Embryonic facial prominence (tissue), 1 donor: ENCODE data around the gene ZCCHC24.
A peak's percentile ranks its signal among the peaks of the same experiment; 100 is the strongest.

Experiments
- DNase-seq: peaks from one replicate; pipeline ENCODE4 v3.0.0-alpha.2; 2016; ENCODE audit errors: extremely low spot score

The ZCCHC24 gene

DNA sequence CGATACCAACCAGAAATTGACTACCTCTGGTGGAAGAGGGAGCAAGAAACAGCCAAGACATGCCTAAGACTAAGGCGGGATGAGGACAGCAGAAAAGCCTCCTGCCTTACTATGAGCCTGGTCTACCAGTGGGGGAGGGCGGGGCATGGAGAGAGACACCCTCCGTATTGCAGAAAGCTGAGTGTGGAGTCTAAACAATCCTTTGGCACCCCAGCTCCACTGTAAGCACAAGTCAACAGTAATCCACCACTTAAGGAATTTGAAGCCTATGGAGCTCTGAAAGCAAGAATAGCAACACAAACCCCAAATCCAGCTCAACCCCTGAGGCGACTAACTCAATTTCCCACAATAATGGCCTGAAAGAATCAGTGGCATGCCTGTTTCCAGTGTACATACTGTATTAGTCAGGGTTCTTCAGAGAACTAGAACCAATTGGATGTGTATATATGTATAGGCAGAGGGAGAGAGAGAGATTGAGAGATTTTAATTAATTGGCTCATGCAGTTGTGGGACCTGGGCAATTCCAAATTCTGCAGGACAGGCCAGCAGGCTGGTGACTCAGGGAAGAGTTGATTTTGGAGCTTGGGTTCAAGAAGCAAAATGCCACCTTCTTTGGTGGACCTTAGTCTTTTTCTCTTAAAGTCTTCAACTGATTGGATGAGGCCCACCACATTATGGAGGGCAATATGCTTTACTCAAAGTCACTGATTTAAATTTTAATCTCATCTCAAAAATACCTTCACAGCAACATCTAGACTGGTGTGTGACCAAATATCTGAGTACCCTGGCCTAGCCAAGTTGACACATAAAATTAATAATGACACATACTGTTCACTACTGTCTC is 84.7 kb downstream of the ZCCHC24 start:
- DNase-seq = no peak

DNA sequence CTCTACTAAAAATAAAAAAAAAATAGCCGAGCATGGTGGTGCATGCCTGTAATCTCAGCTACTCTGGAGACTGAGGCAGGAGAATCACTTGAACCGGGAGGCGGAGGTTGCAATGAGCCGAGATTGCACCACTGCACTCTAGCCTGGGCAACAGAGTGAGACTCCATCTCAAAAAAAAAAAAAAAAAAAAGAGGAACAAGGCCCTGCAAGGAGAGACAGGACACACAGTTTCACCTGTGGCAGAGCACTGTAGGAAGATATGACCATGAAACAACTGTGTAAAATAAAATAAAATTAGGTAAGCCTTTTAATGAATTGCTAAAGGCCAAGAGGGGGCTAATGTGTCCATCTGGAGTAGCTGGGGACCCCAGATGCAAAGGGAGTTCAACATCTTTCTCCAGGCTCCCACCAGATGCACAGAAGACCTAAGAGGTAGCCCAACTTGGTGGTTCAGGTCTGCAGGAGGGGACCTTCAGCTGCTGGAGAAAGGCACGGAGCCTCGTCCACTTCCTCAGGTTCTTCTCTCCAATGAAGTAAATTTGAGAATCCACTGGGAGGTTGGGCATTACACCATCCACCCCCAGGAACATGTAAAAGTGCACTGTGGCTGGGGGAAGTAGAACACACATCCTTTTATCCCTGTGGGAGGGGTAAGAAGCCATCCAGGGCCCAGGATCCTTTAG is 85.5 kb downstream of the ZCCHC24 start:
- no peak for DNase-seq

DNA sequence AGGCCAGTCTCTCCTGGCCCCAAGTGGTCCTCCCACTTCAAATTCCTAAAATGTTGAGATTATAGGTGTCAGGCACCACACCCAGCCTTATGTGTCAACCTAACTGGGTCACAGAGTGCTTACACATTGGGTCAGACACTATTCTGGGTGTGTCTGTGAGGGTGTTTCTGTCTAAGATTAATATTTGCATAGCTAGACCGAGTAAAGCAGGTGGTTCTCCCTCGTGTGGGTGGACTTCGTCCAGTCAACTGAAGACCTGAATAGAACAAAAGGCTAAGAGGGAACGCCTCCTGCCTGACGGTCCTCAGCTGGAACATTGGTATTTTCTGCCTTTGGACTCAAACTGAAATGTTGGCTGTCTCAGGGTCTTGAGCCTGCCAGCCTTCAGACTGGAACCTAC is 86.6 kb downstream of the ZCCHC24 start:
- no peak for DNase-seq

DNA sequence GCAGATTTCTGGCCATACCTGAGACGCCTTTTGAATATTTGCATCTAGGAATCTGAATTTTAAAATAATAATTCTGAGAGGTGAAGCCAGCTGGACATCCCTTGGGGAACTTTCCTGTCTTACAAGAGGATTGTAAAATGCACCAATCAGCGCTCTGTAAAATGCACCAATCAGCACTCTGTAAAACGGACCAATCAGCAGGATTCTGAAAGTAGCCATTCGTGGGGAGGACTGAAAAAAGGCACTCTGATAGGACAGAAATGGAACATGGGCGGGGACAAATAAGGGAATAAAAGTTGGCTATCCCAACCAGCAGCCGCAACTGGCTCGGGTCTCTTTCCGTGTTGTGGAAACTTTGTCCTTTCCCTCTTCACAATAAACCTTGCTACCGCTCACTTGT is 88.2 kb downstream of the ZCCHC24 start:
- DNase-seq = no peak

DNA sequence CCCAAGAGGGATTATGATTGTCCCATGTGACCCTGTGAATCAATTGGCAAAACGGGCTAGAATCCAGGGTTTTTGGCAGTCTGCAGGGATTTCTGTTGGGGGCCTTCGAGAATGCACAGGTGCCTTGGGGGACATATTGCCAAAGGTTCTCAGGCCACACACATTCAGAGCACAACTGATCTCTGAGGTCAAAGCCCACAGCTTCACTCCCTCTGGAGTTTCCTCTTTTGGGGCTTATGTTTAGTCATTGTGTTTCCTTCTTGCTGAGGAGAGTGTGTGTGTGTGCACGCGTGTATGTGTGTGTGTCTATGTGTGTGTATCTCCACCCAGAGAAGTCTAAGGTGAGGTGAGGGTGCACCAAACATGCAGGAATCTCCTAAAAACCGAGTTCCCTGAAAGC is 89.3 kb downstream of the ZCCHC24 start:
- no peak for DNase-seq

DNA sequence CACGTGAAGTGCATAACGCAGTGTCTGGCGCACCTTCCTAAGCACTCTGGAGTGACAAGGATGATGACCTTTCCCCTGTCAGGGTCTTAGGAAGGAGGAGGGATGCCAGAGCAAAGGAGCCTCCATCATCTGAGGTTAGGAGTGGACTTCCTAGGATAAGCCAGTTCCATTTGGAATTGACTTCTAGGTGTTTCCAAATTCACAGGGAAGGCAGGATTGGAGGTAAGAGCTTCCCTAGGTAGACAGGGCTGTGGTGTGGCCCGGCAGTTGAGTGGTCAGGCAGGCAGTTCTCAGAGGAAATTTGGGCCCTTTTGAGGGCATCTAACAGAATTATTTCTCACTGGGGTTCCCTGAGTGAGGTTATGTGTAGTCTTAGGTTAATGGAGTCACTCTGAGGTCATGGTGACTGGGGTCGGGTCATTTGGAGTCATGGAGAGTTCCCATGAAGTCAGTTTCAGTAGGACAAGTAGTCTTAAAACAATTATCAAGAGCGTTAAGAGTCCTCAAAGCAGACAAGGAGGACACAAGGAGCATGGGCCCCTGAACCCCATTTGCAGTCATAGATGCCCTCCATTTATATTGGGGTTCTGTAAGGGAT is 89.9 kb downstream of the ZCCHC24 start:
- no peak for DNase-seq

DNA sequence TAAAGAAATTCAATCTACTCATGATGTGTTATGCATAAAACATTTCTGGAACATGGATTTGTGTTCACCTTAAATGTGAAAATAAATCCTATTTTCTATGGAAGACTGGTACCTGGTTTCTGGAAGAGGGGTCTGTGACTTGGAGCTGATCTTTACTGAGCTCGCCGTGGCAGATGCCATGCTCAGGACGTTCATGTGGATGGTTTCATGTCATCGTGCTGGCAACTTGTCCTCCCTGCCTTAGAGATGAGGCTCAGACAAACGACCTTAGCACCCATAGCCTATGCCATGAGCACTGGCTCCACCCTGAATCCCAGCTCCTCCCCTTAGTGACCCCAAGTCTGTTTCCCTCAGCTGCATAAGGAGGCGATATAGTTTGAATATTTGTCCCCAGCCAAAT is 90.8 kb downstream of the ZCCHC24 start:
- DNase-seq = no peak

DNA sequence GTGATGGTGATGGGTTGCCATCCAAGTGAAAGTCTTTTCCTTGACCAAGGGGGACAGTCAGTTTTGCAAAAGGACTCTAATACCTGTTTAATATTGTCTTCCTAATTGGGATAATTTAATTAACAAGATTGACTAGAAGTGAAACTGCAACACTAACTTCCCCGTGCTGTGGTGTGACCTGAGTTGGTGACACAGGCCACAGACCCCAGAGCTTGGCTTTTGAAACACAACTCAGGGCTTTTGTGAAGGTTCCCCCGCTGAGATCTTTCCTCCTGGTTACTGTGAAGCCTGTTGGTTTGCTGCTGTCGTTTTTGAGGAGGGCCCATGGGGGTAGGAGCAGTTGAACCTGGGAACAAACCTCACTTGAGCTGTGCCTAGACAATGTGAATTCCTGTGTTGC is 91.3 kb downstream of the ZCCHC24 start:
- DNase-seq = no peak

DNA sequence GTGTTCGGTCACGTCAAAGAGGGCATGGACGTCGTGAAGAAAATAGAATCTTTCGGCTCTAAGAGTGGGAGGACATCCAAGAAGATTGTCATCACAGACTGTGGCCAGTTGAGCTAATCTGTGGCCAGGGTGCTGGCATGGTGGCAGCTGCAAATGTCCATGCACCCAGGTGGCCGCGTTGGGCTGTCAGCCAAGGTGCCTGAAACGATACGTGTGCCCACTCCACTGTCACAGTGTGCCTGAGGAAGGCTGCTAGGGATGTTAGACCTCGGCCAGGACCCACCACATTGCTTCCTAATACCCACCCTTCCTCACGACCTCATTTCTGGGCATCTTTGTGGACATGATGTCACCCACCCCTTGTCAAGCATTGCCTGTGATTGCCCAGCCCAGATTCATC is 91.7 kb downstream of the ZCCHC24 start:
- no peak for DNase-seq

DNA sequence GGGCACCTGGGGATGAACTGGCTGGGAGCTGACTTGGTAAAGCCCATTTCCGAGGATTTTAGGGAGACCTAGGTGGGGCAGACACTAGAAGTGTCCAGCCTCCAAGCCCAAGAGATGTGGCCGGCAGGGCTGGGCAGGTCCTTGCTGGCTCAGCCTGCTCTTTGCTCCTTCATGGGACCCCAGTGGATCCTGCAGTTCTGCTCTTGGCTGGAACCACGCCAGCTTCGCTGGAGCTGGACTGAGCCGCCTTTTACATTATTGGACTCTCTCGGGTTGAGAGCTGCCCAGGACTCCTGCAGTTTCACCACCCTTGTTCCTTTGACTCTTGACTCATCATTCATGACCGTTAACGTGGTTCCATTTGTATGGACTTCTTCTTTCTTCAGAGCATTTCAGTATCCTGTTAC is 92.4 kb downstream of the ZCCHC24 start:
- no peak for DNase-seq

DNA sequence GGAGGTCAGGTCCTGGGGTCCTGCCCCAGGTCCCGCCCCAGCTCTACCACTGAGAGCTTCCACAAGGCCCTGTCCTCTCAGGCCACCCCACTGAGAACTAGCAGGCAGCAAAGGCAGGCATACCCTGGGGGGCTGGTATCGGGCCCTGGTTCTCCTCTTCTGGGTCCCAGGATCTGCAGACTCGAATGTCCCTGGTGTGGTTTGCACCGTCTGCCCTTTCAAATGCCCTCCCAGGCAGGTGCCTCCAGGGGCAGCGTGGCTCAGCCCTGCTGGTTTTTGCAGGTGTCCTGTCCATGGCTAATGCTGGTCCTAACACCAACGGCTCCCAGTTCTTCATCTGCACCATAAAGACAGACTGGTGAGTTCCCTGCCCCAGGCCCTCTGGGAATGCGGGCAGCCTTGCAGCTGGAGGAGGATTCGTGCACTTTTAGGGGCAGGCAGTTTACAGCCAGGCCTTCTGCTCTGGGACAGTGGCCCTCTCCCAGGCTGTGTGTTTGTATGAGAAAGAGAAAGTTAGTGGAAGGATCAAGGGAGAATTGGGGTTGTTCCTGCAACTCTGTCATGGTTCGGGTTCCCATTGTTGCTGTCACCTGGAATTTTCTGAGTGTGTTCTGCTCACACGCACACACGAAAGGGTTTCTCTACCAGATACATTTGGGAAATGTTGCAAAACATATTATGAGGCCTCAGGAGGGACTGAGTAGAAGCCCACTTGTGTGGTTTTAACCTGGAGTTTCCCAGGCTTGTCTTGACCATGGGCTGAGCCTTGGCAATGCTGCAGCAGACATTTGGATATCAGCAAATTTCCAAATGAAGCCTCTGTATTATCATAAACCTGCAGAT is 93.2 kb downstream of the ZCCHC24 start:
- no peak for DNase-seq

DNA sequence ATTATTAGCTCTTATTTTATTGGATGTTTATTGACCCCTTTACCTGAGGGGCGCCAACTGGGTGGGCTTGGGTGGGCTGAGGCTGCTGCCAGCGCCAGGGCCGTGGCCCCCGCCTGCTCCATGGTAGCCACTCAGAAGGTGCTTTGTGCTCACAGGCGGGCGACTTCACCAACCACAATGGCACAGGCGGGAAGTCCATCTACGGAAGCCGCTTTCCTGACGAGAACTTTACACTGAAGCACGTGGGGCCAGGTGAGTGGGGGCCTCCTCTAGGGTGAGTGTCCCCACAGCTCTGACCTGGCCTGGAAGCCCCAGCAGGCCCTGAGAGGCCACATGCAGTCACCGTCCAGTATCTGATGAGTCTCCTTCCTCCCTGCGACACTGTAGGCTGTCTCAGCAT is 94.1 kb downstream of the ZCCHC24 start:
- DNase-seq = no peak

DNA sequence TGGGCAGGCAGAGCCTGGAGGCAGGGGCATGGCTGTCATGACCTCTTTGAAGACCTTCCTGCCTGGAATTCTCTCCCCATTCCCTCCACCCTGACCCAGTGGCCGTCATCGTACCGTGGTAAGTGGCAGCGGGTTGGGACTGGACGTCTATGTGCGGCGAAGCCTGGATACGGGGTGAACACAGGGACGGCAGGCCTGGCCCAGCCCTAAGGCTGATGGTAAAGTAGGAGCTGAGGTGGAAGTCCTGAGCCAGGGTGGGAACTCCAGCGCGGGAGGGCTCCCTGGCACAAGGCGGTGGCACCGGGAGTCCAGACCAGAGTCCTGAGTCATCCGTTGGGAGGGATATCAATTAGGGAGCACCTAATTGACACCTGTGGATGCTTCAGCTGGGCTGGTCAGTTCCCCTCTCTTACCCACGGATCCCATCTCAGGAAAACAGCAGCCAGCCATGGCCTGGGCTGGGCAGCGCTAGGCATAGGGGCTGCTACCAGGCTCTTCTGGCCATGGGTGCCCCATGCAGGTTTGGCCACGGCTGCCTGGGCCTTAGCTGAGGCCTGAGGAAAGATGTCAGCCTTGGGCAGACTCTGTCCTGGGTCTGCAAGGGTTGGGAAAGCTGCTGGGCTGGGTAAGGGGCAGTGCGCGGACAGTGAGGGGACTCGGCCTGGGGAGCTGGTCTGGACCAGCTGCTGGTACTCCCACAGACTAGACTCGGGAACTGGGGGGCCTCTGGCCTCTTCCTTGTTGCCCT is 94.8 kb downstream of the ZCCHC24 start:
- no peak for DNase-seq

DNA sequence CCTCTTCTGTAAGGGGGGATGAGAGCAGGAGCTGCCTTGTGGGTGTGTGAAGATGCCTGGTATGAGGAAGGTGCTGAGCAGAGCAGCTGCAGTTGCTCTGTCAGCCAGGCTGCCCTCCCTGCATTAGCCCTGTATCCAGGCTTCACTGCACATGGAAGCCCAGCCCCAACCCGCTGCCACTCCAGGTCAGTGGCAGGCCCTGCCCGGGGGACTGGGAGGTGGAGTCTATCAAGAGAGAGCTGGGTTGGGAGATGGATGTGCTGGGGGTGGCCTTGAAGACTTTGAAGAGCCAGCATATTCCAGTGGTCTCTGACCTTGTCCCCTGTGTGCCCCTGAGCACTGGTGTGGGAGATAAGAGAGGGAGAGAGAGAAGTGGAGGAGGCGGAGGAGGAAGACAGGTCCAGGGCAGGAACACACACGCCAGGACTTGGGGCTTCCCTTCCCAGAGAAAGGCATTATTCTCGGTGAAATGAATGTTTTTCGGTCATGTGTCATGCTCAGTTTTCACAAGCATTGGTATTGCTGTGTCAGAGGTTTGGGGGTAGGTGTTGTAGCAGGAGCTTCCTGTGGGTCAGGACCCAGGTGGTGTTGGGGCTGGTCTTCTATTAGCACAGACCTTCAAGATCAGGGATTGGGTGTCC is 95.5 kb downstream of the ZCCHC24 start:
- no peak for DNase-seq

DNA sequence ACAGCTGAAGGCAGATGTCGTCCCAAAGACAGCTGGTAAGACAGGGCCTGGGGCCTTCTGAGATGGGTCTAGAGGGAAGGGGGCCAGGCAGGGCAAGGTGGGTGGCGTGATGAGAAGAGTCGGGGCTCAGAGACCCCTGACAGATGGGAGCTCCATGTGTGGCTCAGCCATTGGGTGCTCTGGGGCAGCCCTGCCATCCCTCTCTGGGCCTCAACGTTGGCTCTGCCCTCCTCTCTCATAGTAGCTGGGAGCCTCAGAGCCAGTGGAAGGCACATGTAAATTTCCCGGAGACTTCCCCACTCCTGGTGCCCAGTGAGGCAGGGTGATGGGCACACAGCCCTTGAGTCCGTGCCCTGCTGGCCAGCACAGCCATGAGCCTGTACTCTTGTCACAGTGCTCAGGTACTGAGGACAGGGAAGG is 96.3 kb downstream of the ZCCHC24 start:
- no peak for DNase-seq

DNA sequence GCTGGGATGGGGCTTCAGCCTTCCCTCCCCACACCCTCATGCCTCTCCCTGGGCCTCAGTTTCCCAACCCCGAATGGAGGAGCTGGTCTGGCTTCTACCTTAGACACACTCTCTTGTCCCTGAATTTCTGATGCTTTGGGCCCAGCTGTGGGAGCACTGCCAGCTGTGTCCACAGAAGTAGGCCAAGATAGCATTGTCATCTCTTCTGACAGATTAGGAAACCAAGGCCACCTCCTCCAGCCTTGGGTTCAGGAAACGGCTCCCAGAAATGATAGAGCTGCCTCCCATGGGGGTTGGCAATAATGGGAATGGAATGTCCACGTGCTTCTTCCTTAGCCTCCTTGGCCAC is 96.8 kb downstream of the ZCCHC24 start:
- DNase-seq = no peak

DNA sequence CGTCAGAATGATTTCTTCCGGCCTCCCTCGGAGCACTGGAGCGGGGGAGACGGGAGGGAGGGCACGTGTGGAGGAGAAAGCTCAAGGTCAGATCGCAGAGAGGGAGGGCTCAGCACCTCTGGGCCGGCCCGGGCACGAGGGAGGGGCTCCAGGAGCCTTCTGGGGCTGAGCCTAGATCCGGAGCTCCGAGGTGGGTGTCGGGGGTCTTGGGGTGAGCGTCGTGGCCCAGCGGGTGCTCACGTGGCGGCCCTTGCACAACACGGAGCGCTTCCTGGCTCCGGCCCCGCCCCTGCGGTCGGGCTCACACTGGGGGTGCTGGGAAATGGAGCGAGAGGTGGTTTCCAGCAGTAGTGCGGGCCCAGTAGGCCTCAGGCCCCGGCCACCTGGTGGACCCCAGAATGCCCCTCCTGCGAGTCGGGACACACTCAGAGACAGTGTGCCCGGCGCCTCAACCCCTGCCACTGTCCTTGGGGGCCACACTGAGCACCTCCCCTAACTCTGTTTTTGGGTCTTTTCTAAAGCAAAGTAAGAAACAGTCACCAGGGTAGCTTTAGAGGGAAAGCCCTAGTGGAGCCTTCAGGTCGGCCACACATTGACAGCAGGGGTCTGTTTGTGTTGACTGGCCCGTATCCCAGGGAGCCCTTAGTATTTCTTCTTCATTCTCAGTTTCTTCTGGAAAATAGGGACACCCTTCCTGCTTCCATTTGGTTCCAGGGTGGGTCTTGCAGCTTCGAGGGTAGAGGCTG is 97.4 kb downstream of the ZCCHC24 start:
- DNase-seq = no peak

DNA sequence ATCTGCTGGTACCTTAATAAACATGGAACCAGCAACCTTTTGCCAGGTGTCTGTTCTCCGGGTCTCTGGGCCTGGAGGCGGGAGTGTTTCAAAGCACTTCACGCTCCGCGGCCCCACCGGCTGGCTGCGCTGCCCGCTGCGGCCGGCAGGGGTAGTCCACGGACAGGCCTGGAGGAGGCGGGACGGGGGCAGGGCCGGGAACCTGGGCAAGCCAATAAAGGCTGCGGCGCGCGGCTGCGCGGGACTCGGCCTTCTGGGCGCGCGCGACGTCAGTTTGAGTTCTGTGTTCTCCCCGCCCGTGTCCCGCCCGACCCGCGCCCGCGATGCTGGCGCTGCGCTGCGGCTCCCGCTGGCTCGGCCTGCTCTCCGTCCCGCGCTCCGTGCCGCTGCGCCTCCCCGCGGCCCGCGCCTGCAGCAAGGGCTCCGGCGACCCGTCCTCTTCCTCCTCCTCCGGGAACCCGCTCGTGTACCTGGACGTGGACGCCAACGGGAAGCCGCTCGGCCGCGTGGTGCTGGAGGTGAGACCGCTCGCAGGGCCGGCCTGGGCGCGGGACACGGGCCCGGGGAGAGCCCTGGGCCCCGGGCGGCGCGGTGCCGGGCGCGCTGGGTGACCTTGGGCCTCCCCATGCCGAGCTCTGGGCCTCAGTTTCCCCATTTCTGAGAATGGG is 98.1 kb downstream of the ZCCHC24 start, which contains the start of gene PPIF:
Gene PPIF (plus strand): TSS at position 244 of the 668 bp plus-strand sequence. CDS start 80 bp downstream, at position 324.
- DNase-seq = peak; percentile 81
